Stimulated activated naive B cell treated with anti-CD40 and anti-IgM and Interleukin-4, amounts not matched to agents 10 μg/mL and 1 μg/mL and 100 μg/mL, for 72 hours (primary cell): ENCODE data around the gene HMGCLL1.

Experiments
- ATAC-seq, 2 donors: fragments of 150-1000 bp; cut with Tn5 transposase; replicated peaks; 2 replicates each; pipeline ENCODE4 v1.10.0; 2021; ENCODE audit warnings: moderate library complexity in 1 of 2
- DNase-seq: peaks from one replicate; pipeline ENCODE4 v3.0.0; 2021
- H3K27ac Mint-ChIP-seq: one replicate; pipeline ENCODE4 v1.8.0; 2022; ENCODE audit warnings: mild to moderate bottlenecking, mixed read lengths
- H3K27me3 Mint-ChIP-seq, 2 donors: one replicate each; pipeline ENCODE4 v1.8.0; 2022; ENCODE audit warnings: mixed read lengths in 2 of 2
- H3K36me3 Mint-ChIP-seq, 2 donors: one replicate each; pipeline ENCODE4 v1.8.0; 2022; ENCODE audit warnings: mixed read lengths in 2 of 2, mild to moderate bottlenecking in 1 of 2
- H3K4me1 Mint-ChIP-seq, 2 donors: one replicate each; pipeline ENCODE4 v1.8.0; 2022; ENCODE audit warnings: mixed read lengths in 2 of 2, mild to moderate bottlenecking in 1 of 2
- H3K4me3 Mint-ChIP-seq, 2 donors: one replicate each; pipeline ENCODE4 v1.8.0; 2022; ENCODE audit warnings: mild to moderate bottlenecking in 2 of 2, mixed read lengths in 2 of 2, moderate library complexity in 1 of 2
- H3K9me3 Mint-ChIP-seq, 2 donors: one replicate each; pipeline ENCODE4 v1.8.0; 2022; ENCODE audit warnings: mixed read lengths in 2 of 2, mild to moderate bottlenecking in 1 of 2

HMGCLL1 gene

GRCh38 chr6:55562318-55562717 lies 16.7 kb downstream of the HMGCLL1 start:
- H3K4me1 Mint-ChIP-seq = no peaks in the 10 kb centered on the region
- H3K36me3 Mint-ChIP-seq = no peaks in the 10 kb centered on the region
- no peak overlapping the region for H3K27ac Mint-ChIP-seq
- no peaks in the 10 kb centered on the region for H3K9me3 Mint-ChIP-seq
- H3K4me3 Mint-ChIP-seq = no peak overlapping the region
- no peak for DNase-seq
- H3K27me3 Mint-ChIP-seq = no peaks in the 10 kb centered on the region
- ATAC-seq = no peak

- no peaks in the 10 kb centered on the region for H3K36me3 Mint-ChIP-seq
- H3K4me3 Mint-ChIP-seq = no peak overlapping the region
- no peaks in the 10 kb centered on the region for H3K27me3 Mint-ChIP-seq
- H3K9me3 Mint-ChIP-seq = no peaks in the 10 kb centered on the region
- no peak overlapping the region for H3K27ac Mint-ChIP-seq
- no peak for ATAC-seq
- H3K4me1 Mint-ChIP-seq = no peaks in the 10 kb centered on the region
- DNase-seq = no peak
These were observed 18.6 kb downstream of the HMGCLL1 start for GRCh38 chr6:55560290-55560885.

GRCh38 chr6:55557146-55557545 lies 21.8 kb downstream of the HMGCLL1 start:
- Mint-ChIP-seq H3K4me3 (no peak overlapping the region), H3K9me3 (no peaks in the 10 kb centered on the region), H3K27me3 (no peaks in the 10 kb centered on the region), H3K36me3 (no peaks in the 10 kb centered on the region), H3K27ac (no peak overlapping the region), H3K4me1 (no peaks in the 10 kb centered on the region)
- DNase-seq (no peak), ATAC-seq (no peak)

- H3K27me3 Mint-ChIP-seq = no peaks in the 10 kb centered on the region
- H3K36me3 Mint-ChIP-seq = no peaks in the 10 kb centered on the region
- ATAC-seq = no peak
- DNase-seq = no peak
- no peak overlapping the region for H3K4me3 Mint-ChIP-seq
- no peaks in the 10 kb centered on the region for H3K9me3 Mint-ChIP-seq
- no peaks in the 10 kb centered on the region for H3K4me1 Mint-ChIP-seq
- no peak overlapping the region for H3K27ac Mint-ChIP-seq
These were observed 33.2 kb downstream of the HMGCLL1 start for GRCh38 chr6:55545791-55546190.

- ATAC-seq = no peak
- Mint-ChIP-seq H3K27ac (no peak overlapping the region), H3K4me1 (no peaks in the 10 kb centered on the region), H3K36me3 (no peaks in the 10 kb centered on the region), H3K9me3 (peaks cover 0 to 3% of the 10 kb centered on the region in 2 donors), H3K27me3 (no peaks in the 10 kb centered on the region), H3K4me3 (no peak overlapping the region)
- DNase-seq = no peak
These were observed 35.2 kb downstream of the HMGCLL1 start for GRCh38 chr6:55543633-55544309.

GRCh38 chr6:55541024-55541423 lies 38.0 kb downstream of the HMGCLL1 start:
- no peaks in the 10 kb centered on the region for H3K4me1 Mint-ChIP-seq
- no peaks in the 10 kb centered on the region for H3K27me3 Mint-ChIP-seq
- no peak for ATAC-seq
- H3K9me3 Mint-ChIP-seq = peaks cover 0 to 3% of the 10 kb centered on the region in 2 donors
- DNase-seq = no peak
- no peak overlapping the region for H3K27ac Mint-ChIP-seq
- H3K36me3 Mint-ChIP-seq = no peaks in the 10 kb centered on the region
- H3K4me3 Mint-ChIP-seq = no peak overlapping the region

- no peaks in the 10 kb centered on the region for H3K36me3 Mint-ChIP-seq
- ATAC-seq = no peak
- no peak overlapping the region for H3K4me3 Mint-ChIP-seq
- H3K9me3 Mint-ChIP-seq = peaks cover 0 to 3% of the 10 kb centered on the region in 2 donors
- no peak overlapping the region for H3K27ac Mint-ChIP-seq
- H3K4me1 Mint-ChIP-seq = no peaks in the 10 kb centered on the region
- no peaks in the 10 kb centered on the region for H3K27me3 Mint-ChIP-seq
- DNase-seq = no peak
These were observed 42.5 kb downstream of the HMGCLL1 start for GRCh38 chr6:55536391-55536956.

- no peak overlapping the region for H3K4me3 Mint-ChIP-seq
- no peaks in the 10 kb centered on the region for H3K27me3 Mint-ChIP-seq
- H3K9me3 Mint-ChIP-seq = no peaks in the 10 kb centered on the region
- DNase-seq (no peak), ATAC-seq (no peak)
- no peak overlapping the region for H3K27ac Mint-ChIP-seq
- H3K4me1 Mint-ChIP-seq = no peaks in the 10 kb centered on the region
- H3K36me3 Mint-ChIP-seq = no peaks in the 10 kb centered on the region
These were observed 47.5 kb downstream of the HMGCLL1 start for GRCh38 chr6:55531496-55531895.

- Mint-ChIP-seq H3K9me3 (no peaks in the 10 kb centered on the region), H3K36me3 (no peaks in the 10 kb centered on the region), H3K27me3 (no peaks in the 10 kb centered on the region), H3K4me1 (no peaks in the 10 kb centered on the region), H3K27ac (no peak overlapping the region), H3K4me3 (no peak overlapping the region)
- DNase-seq = no peak
- no peak for ATAC-seq
These were observed 48.1 kb downstream of the HMGCLL1 start for GRCh38 chr6:55530931-55531330.

GRCh38 chr6:55528624-55529023 lies 50.4 kb downstream of the HMGCLL1 start:
- Mint-ChIP-seq H3K9me3 (peaks cover 0 to 2% of the 10 kb centered on the region in 2 donors), H3K4me3 (no peak overlapping the region), H3K36me3 (no peaks in the 10 kb centered on the region), H3K4me1 (no peaks in the 10 kb centered on the region), H3K27ac (no peak overlapping the region), H3K27me3 (no peaks in the 10 kb centered on the region)
- no peak for DNase-seq
- peak; percentile 46 to 49 for ATAC-seq

GRCh38 chr6:55524441-55524840 lies 54.6 kb downstream of the HMGCLL1 start:
- ATAC-seq (no peak), DNase-seq (no peak)
- H3K27me3 Mint-ChIP-seq = no peaks in the 10 kb centered on the region
- no peaks in the 10 kb centered on the region for H3K4me1 Mint-ChIP-seq
- peaks cover 0 to 2% of the 10 kb centered on the region in 2 donors for H3K9me3 Mint-ChIP-seq
- H3K4me3 Mint-ChIP-seq = no peak overlapping the region
- H3K36me3 Mint-ChIP-seq = no peaks in the 10 kb centered on the region
- no peak overlapping the region for H3K27ac Mint-ChIP-seq

- Mint-ChIP-seq H3K27ac (no peak overlapping the region), H3K27me3 (no peaks in the 10 kb centered on the region), H3K4me1 (no peaks in the 10 kb centered on the region), H3K9me3 (no peaks in the 10 kb centered on the region), H3K36me3 (no peaks in the 10 kb centered on the region), H3K4me3 (no peak overlapping the region)
- ATAC-seq = no peak
- DNase-seq = no peak
These were observed 60.4 kb downstream of the HMGCLL1 start for GRCh38 chr6:55518529-55519060.

GRCh38 chr6:55516736-55517135 lies 62.3 kb downstream of the HMGCLL1 start:
- no peak overlapping the region for H3K4me3 Mint-ChIP-seq

GRCh38 chr6:55512904-55513303 lies 66.1 kb downstream of the HMGCLL1 start:
- DNase-seq (no peak), ATAC-seq (no peak)
- no peak overlapping the region for H3K4me3 Mint-ChIP-seq
- no peaks in the 10 kb centered on the region for H3K36me3 Mint-ChIP-seq
- no peaks in the 10 kb centered on the region for H3K9me3 Mint-ChIP-seq
- no peaks in the 10 kb centered on the region for H3K4me1 Mint-ChIP-seq
- no peaks in the 10 kb centered on the region for H3K27me3 Mint-ChIP-seq
- H3K27ac Mint-ChIP-seq = no peak overlapping the region

More at GRCh38 chr6:55516736-55517135, 62.3 kb downstream of the HMGCLL1 start:
- Mint-ChIP-seq H3K27ac (no peak overlapping the region), H3K4me1 (no peaks in the 10 kb centered on the region), H3K36me3 (no peaks in the 10 kb centered on the region), H3K27me3 (no peaks in the 10 kb centered on the region), H3K9me3 (no peaks in the 10 kb centered on the region)
- ATAC-seq = no peak
- no peak for DNase-seq
